ENCODE results near the gene SAMD8. TPM values are rescaled to one million over a fixed set of nuclear protein-coding genes. Genes with fewer than 3 reads are reported as not detected.

The SAMD8 gene
- total RNA-seq, 1 donor from 2014 or later, result 35.4 TPM

- H3K4me2 ChIP-seq (ENCODE audit: low read length), result no peak overlapping the region
- peaks cover 37% of the 10 kb centered on the region for H4K20me1 ChIP-seq (ENCODE audit: insufficient read depth, low read length)
- Mint-ChIP-seq H3K27me3 (ENCODE audit: low read depth, unreplicated experiment) (no peaks in the 10 kb centered on the region), H3K27ac (ENCODE audit: unreplicated experiment) (no peak overlapping the region), H3K4me1 (ENCODE audit: low read depth, unreplicated experiment) (peaks cover 5% of the 10 kb centered on the region), H3K36me3 (ENCODE audit: low read depth, unreplicated experiment) (no peaks in the 10 kb centered on the region), H3K4me3 (ENCODE audit: unreplicated experiment) (no peak overlapping the region), H3K9me3 (ENCODE audit: unreplicated experiment) (no peaks in the 10 kb centered on the region)
- no peak for TF ChIP-seq EZH2 (IDR thresholded peaks at IDR 0.05; ENCODE audit: insufficient read depth, low read length)
- TF ChIP-seq, protein P1, sequence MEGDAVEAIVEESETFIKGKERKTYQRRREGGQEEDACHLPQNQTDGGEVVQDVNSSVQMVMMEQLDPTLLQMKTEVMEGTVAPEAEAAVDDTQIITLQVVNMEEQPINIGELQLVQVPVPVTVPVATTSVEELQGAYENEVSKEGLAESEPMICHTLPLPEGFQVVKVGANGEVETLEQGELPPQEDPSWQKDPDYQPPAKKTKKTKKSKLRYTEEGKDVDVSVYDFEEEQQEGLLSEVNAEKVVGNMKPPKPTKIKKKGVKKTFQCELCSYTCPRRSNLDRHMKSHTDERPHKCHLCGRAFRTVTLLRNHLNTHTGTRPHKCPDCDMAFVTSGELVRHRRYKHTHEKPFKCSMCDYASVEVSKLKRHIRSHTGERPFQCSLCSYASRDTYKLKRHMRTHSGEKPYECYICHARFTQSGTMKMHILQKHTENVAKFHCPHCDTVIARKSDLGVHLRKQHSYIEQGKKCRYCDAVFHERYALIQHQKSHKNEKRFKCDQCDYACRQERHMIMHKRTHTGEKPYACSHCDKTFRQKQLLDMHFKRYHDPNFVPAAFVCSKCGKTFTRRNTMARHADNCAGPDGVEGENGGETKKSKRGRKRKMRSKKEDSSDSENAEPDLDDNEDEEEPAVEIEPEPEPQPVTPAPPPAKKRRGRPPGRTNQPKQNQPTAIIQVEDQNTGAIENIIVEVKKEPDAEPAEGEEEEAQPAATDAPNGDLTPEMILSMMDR (IDR thresholded peaks at IDR 0.05; ENCODE audit: insufficient read depth, low read depth, low read length), result no peak
- peaks cover 3% of the 10 kb centered on the region for H3K79me2 ChIP-seq (ENCODE audit: insufficient read depth, low read length)
- H3K9me3 ChIP-seq (ENCODE audit: insufficient read depth, low read depth, low read length), result no peaks in the 10 kb centered on the region
- FAIRE-seq, result no peak
- peaks cover 5% of the 10 kb centered on the region for H3K36me3 ChIP-seq (ENCODE audit: insufficient read depth, low read length)
- H3K27me3 ChIP-seq (ENCODE audit: insufficient read depth, low read length), result no peaks in the 10 kb centered on the region
- H2AFZ ChIP-seq (ENCODE audit: low read depth, low read length), result no peak overlapping the region
- H3K4me1 ChIP-seq (ENCODE audit: insufficient read depth, low read length), result peaks cover 3% of the 10 kb centered on the region
- H3K27ac ChIP-seq (ENCODE audit: low read depth, low read length), result no peak overlapping the region
- no peak overlapping the region for H3K4me3 ChIP-seq (ENCODE audit: insufficient read depth, low read depth, low read length)
- no peak for DNase-seq (ENCODE audit: low read depth)
- H3K9ac ChIP-seq (ENCODE audit: low read length), result no peak overlapping the region
These were observed 55.1 kb downstream of the SAMD8 start for GRCh38 chr10:75166623-75166972.

- no peak overlapping the region for H3K9ac ChIP-seq (ENCODE audit: low read length)
- H3K36me3 Mint-ChIP-seq (ENCODE audit: low read depth, unreplicated experiment), result no peaks in the 10 kb centered on the region
- H3K4me2 ChIP-seq (ENCODE audit: low read length), result no peak overlapping the region
- peaks cover 34% of the 10 kb centered on the region for H4K20me1 ChIP-seq (ENCODE audit: insufficient read depth, low read length)
- FAIRE-seq (no peak), DNase-seq (ENCODE audit: low read depth) (no peak)
- H2AFZ ChIP-seq (ENCODE audit: low read depth, low read length), result no peak overlapping the region
- no peak overlapping the region for H3K27ac ChIP-seq (ENCODE audit: low read depth, low read length)
- H3K4me1 Mint-ChIP-seq (ENCODE audit: low read depth, unreplicated experiment), result peaks cover 5% of the 10 kb centered on the region
- no peak overlapping the region for H3K27ac Mint-ChIP-seq (ENCODE audit: unreplicated experiment)
- H3K27me3 ChIP-seq (ENCODE audit: insufficient read depth, low read length), result no peaks in the 10 kb centered on the region
- H3K9me3 Mint-ChIP-seq (ENCODE audit: unreplicated experiment), result no peaks in the 10 kb centered on the region
- no peak overlapping the region for H3K4me3 Mint-ChIP-seq (ENCODE audit: unreplicated experiment)
- peaks cover 2% of the 10 kb centered on the region for H3K79me2 ChIP-seq (ENCODE audit: insufficient read depth, low read length)
- no peaks in the 10 kb centered on the region for H3K9me3 ChIP-seq (ENCODE audit: insufficient read depth, low read depth, low read length)
- TF ChIP-seq, protein P1 (IDR thresholded peaks at IDR 0.05; ENCODE audit: insufficient read depth, low read depth, low read length), result no peak
- no peak for TF ChIP-seq EZH2 (IDR thresholded peaks at IDR 0.05; ENCODE audit: insufficient read depth, low read length)
- H3K36me3 ChIP-seq (ENCODE audit: insufficient read depth, low read length), result peaks cover 5% of the 10 kb centered on the region
- H3K4me1 ChIP-seq (ENCODE audit: insufficient read depth, low read length), result peaks cover 3% of the 10 kb centered on the region
- no peaks in the 10 kb centered on the region for H3K27me3 Mint-ChIP-seq (ENCODE audit: low read depth, unreplicated experiment)
- no peak overlapping the region for H3K4me3 ChIP-seq (ENCODE audit: insufficient read depth, low read depth, low read length)
These were observed 56.8 kb downstream of the SAMD8 start for GRCh38 chr10:75168275-75168674.

GRCh38 chr10:75170215-75170614, 58.8 kb downstream of the SAMD8 start:
- DNase-seq (ENCODE audit: low read depth) (no peak), FAIRE-seq (no peak)
- Histone ChIP-seq H3K79me2 (ENCODE audit: insufficient read depth, low read length) (no peaks in the 10 kb centered on the region), H3K36me3 (ENCODE audit: insufficient read depth, low read length) (peaks cover 5% of the 10 kb centered on the region), H4K20me1 (ENCODE audit: insufficient read depth, low read length) (peaks cover 29% of the 10 kb centered on the region), H3K4me3 (ENCODE audit: insufficient read depth, low read depth, low read length) (no peak overlapping the region), H3K4me1 (ENCODE audit: insufficient read depth, low read length) (peaks cover 3% of the 10 kb centered on the region), H3K27me3 (ENCODE audit: insufficient read depth, low read length) (no peaks in the 10 kb centered on the region), H3K9ac (ENCODE audit: low read length) (no peak overlapping the region), H3K27ac (ENCODE audit: low read depth, low read length) (no peak overlapping the region), H2AFZ (ENCODE audit: low read depth, low read length) (no peak overlapping the region), H3K4me2 (ENCODE audit: low read length) (no peak overlapping the region), H3K9me3 (ENCODE audit: insufficient read depth, low read depth, low read length) (no peaks in the 10 kb centered on the region)
- peaks cover 2% of the 10 kb centered on the region for H3K36me3 Mint-ChIP-seq (ENCODE audit: low read depth, unreplicated experiment)
- no peaks in the 10 kb centered on the region for H3K9me3 Mint-ChIP-seq (ENCODE audit: unreplicated experiment)
- no peaks in the 10 kb centered on the region for H3K27me3 Mint-ChIP-seq (ENCODE audit: low read depth, unreplicated experiment)
- peaks cover 5% of the 10 kb centered on the region for H3K4me1 Mint-ChIP-seq (ENCODE audit: low read depth, unreplicated experiment)
- no peak overlapping the region for H3K27ac Mint-ChIP-seq (ENCODE audit: unreplicated experiment)
- TF ChIP-seq EZH2 (IDR thresholded peaks at IDR 0.05; ENCODE audit: insufficient read depth, low read length), result no peak
- TF ChIP-seq, protein P1 (IDR thresholded peaks at IDR 0.05; ENCODE audit: insufficient read depth, low read depth, low read length), result no peak
- no peak overlapping the region for H3K4me3 Mint-ChIP-seq (ENCODE audit: unreplicated experiment)

Data from astrocyte (in vitro differentiated cells and primary cell).